HTERT RPE-1 (cell line): Measurements from ENCODE around the gene EYA2.

Source experiments
- in situ Hi-C: fragments of 300-500 bp; cut with MboI; formaldehyde crosslinking; loops from 4 replicates; pipeline ENCODE4 v1.14.3; 2020; ENCODE audit warnings: low sequenced_read_pairs

EYA2 gene

DNA sequence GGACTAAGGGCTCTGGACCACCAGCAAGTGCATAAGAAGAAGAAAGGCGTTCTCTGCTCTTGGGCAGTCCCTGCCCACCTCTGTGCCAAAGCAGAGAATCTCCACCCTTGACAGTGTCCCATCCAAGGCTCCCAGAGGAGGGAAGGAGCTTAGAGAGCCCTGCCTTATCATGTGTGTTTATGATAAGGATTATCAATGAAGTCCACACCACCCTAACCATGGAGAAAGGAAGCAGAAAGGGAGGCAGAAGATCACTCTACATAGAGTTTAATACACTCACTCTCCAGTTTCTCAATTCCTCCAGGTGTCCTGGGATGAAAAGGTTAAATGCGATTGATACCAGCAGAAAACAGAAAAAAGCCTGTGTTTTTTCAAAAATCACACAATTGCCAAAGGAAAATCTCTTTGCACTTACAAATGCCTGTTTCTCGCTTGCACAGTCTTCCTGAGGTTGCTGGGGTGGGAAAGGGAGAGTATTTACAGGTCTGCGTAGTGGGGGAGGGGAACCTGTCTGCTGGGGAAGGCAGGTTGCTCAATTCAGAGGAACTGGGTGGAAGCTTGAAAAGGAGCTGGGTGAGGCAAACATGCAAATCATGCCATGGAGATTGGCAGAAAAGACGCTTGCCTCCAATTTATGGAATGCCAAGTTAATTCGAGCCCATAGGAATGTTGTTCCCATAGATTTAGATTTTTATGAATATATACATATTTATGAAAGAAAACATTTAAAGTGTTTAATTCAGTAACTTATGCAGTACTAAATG is 104.0 kb downstream of the EYA2 start:
- in situ Hi-C loops: no loop called here

DNA sequence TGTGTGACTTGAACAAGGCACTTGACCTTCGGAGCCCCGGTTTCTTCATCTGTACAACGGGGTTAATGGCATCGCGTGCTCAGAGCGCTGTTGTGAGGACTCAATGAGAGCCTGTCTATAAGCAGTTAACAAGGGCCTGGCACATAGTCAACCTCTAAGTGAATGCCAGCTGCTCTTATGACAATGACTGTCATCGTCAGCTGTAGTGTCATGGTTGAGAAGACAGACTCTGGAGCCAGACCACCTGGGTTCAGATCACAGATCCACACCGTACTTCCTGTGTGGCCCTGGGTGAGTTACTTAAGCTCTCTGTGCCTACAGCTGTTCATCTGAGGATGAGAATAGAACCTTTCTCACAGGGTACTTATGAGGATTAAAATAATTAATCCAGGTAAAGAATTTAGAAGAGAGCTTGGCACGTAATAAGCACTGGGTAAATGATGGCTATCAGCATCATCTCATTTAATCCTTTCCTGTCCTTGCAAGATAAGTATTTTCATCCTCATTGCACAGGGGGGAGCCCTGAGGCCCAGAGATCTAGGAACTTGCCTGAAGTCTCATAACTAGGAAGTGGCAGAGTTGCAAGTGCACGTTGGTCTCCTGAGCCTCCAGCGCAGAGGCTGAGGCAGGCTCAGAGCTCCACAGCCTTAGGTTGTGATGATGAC is 105.3 kb downstream of the EYA2 start:
- in situ Hi-C loops: no loop called here

DNA sequence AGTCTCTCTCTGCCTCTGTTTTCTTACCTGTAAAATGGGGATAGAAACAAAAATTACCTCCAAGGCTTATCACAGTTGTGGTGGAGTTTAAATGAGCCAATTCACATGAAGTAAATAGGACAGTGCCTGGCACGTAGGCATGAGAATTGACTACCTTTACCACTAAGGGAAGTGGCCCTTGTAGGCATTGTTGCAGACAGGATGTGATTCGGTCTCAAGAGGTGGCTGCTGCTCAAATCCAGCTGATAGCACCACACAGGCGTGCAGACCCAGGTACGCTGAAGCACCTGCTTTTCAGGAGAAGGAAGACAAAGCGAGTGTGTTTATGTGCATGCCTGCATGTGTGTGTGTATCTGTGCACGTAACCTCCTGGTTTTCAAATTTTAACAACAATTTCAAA is 108.6 kb downstream of the EYA2 start:
- in situ Hi-C loops: no loop called here

DNA sequence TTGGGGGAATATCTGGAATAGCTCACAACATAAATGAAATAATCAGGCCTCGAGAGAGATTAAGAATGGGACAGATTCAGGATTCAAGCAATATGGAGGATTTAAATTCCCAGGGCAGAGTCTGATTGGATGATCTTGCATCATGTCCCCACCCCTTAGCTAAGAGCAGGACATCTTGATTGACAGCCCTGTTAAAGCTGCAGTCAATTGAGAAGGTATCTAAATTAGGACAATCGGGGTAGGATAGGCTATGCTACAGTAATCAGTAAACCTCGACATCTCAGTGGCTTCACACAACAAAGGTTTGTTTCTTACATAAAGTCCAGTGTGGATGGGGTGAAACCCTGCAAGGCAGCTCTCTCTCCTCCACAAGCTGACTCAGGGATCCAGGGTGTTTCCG is 109.5 kb downstream of the EYA2 start:
- in situ Hi-C loops: no loop called here

DNA sequence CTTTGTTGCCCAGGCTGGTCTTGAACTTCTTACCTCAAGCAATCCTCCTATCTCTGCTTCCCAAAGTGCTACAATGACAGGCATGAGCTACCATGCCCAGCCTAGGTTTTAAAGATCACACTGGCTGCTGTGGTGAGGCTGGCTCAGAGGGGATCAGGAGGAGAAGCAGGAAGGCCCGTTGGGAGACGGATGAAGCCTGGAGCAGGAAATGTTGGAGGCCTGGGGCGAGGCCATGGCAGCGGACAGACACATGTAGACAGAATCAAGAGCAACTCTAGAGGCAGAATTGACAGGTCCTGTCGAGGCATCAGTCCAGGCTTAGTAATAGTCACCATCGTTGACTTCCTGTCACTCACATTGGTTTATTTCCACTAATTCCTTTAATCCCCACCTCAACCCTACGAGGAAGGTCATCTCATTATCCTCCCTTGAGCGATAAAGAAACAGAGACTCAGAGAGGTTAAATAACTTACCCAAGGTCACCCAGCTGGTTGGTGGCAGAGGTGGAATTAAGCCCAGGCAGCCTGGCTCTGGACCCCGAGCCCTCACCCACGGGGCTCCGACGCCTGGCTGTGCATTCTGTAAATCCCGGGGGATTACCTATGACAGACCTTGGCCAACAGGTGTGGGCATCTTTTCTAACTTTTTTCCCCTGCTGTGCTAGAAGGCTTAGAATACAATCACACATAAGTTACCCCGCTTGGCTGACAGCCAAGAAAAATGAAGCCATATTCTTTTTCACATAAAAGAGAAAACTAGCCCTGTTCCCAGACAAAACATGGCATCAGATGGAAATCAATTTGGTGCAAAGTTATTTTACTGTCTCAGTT is 113.4 kb downstream of the EYA2 start:
- in situ Hi-C loops: no loop called here

DNA sequence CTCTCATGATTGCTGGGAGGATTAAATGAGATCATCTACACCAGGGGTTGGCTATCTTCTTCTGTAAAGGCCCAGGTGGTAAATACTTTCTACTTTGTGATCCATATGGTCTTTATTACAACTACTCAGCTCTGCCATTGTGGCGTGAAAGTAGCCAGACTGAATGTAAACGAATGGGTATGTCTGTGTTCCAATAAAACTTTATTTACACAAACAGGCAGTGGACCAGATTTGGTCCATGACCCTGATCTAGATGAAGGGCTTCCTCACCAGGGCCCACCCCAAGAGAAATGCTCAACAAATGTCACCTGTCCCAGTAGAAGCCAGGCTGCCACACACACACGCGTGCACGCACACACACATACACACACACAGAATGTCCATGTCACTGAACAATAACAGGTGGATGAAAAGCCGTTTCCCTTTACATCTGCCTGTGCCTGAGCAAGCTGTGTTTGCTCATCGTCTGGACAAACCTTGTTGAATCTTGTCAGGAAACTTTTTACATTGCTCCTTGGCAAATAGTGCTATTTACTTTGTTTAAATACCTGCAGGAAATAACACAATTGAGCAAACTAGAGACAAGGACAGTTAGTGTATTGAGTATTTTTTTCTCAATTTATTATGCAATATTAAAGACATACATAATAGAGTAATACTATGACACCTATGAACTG is 114.3 kb downstream of the EYA2 start:
- in situ Hi-C loops: no loop called here

DNA sequence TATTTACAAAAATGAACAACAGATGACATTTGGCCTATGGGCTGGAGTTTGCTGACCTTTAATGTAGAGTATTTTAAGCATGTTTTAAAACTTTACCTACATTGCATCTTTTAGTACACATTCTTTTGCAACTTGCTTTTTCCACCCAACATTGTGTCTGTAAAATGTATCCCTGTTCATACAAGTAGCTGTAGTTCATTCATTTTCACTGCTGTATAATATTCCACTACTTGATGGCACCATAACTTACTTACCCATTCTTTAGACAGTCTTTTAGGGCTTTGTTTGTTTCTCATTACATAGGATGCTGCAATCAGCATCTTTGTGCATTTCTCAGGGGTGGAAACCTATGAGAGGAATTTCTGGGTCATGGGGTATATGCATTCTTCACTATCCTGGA is 115.1 kb downstream of the EYA2 start:
- in situ Hi-C loops: no loop called here

DNA sequence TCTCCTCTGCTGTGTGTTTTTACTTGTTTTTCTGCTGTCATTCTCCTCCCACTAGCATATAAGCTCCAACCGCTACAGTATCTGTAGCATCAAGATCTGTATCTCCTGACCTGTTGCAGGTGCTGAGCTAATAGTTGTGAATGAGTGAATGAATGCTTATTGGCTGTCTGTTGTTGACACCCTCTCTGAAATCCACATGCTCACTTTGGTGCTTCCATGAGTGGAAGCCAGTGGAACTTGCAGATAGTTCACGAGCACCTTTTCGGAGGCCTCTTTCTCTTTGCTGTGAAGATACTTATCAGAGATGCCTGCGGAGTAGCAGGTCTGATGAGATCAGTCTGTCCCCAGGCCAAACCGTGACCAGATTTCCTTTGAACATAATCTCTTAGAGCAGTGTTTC is 117.3 kb downstream of the EYA2 start:
- in situ Hi-C loops: no loop called here

DNA sequence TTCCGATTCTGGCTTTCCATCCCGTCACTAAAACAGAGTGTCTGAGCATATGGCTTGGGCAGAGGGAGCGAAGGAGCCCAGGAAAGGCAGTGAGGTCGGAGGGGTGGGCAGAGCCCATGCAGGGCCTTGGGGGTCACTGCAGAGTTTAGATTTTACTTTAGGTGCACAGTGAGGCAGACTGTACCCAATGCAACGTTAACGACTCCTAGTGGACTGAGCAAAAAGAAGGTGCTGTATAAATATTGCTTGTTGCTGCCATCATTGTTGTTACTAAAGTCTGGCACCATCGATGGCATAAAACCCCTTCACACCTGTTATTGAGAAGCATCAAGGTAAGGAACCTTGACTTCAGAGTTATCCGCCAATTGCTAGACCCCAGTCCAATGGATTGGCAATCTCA is 119.0 kb downstream of the EYA2 start:
- in situ Hi-C loops: no loop called here

DNA sequence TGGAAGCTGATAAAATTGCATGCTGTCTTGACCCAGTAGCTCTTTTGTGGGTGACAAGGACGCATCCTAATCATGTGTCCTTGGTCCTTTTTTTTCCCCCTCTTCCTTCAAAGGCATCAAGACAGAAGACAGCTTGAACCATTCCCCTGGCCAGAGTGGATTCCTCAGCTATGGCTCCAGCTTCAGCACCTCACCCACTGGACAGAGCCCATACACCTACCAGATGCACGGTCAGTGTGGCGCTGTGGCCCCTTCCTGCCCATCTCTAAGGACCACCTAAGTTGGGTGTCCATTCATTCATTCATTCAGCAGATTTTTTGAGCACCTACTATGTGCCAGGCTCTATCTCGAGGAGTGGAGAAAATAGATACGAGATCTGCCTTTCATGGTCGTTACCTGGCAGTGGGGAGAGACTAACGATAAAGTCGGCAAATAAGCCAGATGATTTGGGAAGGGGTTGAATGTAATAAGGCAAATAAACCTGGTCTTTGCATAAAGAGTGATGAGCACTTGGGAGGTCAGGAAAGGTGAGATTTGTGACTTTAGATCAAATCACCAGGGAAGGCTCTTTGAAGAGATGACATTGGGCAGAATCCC is 121.5 kb downstream of the EYA2 start:
- in situ Hi-C loops: no loop called here

DNA sequence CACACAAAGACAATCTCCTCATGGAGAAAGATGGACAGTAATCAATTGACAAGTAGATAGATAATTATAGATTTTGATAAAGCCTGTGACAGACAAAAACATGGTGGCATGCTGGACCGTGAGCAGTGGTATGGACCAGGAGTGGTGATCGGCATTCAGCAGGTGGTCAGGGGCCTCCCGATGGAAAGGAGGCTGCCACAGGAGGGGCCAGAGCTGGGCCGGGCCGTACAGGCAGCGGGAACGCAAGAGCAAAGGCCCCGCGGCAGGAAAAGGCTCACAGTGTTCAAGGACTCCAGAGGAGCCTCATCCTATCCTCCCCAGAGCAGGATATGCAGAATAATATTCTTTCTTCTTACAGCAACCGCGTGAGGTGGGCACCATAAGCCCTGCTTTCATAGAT is 123.7 kb downstream of the EYA2 start:
- in situ Hi-C loops: no loop called here

DNA sequence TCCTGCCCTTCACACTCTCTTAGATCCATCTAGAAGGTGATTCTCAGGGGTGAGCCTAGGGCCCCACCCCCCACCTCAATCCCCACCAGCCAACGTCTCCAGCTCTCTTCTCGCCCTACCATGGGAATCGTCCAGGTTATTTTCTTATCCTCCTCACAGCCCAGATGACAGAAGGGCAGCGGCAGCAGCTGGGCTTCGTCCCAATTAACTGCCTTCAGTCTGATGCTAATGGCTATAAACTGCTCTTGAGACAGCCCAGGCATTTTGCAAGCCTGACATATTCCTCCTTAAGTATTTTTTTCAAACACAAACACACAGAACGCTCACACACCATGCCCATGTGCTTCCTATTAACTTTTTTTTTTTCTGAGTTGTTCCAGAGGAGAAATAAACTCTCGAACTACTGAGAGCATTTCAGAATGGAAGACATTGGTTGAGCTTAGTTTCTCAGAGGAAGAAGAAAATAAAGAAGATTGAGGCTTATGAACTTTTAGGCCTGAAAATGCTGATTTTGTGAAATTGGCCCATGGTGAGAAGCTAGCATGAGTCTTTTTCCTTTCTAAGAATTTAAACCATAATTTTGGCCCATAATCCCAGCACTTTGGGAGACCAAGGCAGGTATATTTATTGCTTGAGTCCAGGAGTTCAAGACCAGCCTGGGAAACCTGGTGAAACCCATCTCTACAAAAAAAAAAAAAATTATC is 124.6 kb downstream of the EYA2 start:
- in situ Hi-C loops: no loop called here

DNA sequence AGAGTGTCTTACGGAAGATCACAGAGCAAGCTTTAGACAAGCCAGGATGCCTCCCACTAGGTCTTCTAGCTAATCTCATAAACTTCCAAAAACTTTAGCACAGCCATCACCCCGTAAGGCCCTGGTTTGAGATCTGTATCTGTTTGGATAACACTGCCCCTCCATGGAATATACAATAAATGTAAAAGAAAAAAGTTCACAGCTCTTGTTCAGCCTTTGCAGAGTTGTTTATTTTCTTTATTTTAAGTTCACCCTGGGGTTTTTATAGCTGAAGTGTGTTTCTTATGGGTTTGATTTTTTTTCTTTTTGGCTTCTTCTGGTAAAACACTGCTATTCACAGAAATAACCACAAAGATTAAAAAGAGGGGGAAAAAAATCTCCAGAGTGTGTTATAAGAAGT is 125.6 kb downstream of the EYA2 start:
- in situ Hi-C loops: no loop called here

DNA sequence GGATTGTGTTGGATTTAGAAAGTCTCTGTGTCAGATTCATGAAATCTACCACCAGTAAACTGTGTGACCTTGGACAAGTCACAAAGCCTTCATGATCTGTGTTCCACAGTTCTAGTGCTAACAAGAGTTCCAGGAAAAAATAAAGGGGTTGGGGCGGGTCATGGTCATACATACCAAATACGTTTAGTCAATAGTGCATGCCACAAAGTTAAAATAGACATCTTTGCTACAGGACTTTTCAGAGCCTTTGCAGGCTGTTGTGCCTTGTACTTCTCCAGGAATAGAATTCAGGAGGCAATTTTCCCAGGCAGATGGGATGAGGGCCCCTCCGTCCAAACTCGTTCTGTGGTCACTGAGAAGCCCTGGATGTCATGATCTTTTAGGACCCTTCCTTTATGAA is 127.2 kb downstream of the EYA2 start:
- in situ Hi-C loops: no loop called here

DNA sequence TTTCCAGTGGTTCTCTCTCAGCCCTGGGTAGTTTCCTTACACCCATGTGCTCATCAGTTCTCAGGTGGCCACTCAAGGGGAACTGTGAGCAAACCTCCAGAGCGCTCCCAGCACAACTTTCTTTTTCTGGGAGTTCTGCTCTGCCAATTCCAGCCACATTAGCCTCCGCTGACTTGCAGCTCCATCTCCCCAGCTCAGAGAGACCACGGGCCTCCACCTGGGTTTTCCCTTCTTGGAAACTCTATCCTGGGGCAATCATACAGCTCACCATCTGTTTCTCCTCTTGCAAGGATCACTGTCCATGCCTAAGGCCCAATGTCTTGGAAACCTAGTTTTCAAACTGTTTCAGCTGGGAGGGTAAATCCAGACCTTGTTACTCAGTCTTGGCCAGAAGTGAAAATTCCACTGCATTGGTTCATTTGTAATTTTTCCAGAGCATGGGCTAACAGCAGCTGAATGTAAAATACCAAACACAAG is 129.9 kb downstream of the EYA2 start:
- in situ Hi-C loops: no loop called here

DNA sequence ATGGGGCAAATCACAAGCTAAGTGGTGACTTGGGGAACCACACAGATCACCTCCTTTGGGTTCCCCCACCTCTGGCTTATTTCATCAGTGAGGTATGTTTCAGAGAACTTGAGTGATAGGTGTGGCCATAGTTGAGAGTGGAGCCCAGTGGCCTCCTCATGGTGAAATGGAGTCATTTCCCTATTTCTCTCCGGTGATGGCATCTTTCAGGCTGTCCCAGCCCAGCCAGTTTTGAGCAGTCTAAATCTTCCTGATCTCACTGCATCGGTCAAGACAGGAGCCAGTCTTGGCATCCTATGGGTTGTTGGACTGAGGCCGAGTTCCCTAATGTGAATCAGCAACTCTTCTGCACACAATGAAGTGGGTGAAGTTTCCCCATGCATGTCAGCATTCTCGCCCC is 132.4 kb downstream of the EYA2 start:
- in situ Hi-C loops: no loop called here

DNA sequence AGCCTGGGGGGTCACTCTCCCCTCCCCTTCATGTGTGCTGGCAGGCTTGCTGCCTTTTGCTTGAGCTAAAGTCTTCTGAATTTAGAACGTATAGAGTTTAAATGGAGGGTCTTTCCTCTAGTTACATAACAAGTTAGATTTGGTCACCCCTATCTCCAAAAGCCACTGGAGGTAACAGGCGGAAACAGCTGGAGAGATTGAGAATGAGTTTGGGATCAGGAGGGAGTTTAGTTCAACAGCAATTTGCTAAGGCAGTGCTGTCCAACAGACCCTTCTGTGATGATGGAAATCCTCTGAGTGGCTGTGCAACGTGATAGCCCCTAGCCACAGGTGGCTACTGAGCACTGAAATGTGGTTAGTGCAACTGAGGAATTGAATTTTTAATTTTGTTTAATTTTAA is 132.8 kb downstream of the EYA2 start:
- in situ Hi-C loops: no loop called here

DNA sequence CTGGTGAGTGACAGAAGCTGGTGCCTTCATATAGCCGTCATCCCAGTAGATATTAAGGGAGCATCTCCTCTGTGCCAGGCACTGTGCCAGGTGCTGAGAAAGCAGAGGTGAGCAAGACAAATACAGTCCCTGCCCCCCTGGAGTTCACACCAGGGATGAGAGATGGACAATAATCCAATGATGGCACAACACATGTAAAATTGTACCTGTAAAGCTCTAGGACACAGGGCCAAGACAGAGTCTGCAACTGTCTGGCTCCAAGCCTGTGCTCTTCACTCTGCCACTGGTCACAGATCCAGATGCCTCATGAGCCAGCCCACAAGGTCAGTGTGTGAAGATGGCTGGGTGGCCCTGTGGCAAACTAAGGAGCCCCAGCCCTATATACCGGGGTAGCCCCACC is 133.8 kb downstream of the EYA2 start:
- in situ Hi-C loops: no loop called here

DNA sequence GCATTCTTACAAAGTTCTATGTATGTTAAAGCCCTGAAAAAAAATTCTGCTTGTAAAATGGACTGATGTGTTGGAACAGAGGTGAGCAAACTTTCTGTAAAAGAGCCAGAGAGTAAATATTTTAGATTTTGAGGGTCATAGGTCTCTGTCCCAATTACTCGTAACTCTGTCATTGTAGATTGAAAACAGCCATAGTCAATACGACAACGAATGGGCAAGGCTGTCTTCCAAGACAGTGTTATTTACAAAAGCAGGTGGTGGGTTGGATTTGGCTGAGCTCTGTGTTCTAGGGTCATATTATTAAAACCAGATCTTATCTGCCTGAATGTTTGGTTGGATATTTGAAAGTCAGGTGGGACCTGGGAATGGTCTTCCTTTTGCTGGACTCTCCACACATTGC is 135.2 kb downstream of the EYA2 start:
- in situ Hi-C loops: no loop called here

DNA sequence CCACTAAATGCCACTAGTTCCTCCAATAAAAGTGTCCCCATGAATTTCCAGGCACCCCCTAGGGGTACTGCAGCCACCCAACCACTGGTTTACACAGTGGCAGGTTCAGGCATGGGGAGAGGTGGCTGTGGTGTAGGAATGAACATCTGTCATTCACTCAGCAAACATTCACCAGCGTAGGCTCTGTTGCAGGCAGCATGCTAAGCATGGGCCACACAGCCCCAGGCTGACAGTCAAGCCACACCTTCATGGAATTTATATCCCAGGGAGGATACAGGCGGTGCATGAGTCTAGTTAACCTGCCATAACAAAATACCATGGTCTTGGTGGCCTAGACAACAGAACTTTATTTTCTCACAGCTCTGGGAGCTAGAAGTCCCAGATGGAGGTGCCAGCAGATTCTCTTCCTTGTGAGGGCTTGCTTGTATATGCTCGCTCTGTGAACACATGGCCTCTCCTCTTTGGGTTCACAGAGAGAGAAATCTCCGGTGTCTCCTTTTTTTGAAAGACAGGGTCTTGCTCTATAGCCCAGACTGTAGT is 135.7 kb downstream of the EYA2 start:
- in situ Hi-C loops: no loop called here
